ENCODE results near the gene RANBP3. TPM values are rescaled to one million over a fixed set of nuclear protein-coding genes. Genes with fewer than 3 reads are reported as not detected.
A peak's percentile ranks its signal among the peaks of the same experiment; 100 is the strongest.

RANBP3 gene
- polyA plus RNA-seq, 1 of the 3 experiments (the other 2 are of a cell fraction) = 84.0 TPM

DNA sequence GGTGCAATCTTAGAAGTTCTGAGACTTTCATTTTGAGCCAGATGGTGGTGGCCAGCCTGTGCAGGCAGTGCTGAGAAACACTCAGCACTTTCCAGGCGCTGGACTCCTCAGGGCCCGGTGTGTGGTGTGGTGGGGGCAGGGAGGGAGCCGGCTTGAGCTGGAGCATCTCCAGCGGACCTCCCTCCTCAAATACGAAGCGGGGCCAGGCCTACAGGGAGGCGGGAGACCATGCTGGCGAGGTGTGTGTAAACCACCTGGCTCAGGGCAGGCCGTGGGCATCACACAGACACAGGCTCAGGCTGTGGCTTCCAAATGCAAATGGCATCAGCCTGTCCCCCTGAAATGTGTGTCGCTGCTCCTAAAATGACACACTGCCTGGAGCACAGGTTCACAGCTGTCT is 33.3 kb upstream of the RANBP3 start:
- H3K27ac ChIP-seq (ENCODE audit: low read depth in 2 of 2, low read length in 1 of 2) = peak overlapping the region in 1 of 2 experiments; percentile 2; a peak in 1 of 4 replicates
- H3K36me3 ChIP-seq (replicated peaks in 1 of 2; ENCODE audit: control insufficient read depth in 1 of 2, insufficient read depth in 2 of 2, low read length in 1 of 2) = no peaks in the 10 kb centered on the region
- no peaks in the 10 kb centered on the region for H3F3A ChIP-seq (replicated peaks; ENCODE audit: insufficient read depth)
- no peaks in the 10 kb centered on the region for H3K9me3 ChIP-seq
- no peak overlapping the region for H2AFZ ChIP-seq (ENCODE audit: low read depth)
- no peaks in the 10 kb centered on the region for H3K9me2 ChIP-seq
- ChIA-PET CTCF (interaction anchor here (1.1 to 10.9 kb wide), 3 partner anchors 11 to 43 kb away, joined by 3 to 102 read pairs (median 17); no protein-coding TSS in a partner anchor), POLR2A (interaction anchor here (1.2 kb wide), 1 partner anchor 17 kb away, joined by 4 read pairs; no protein-coding TSS in a partner anchor)
- no peaks in the 10 kb centered on the region for H3K27me3 ChIP-seq (ENCODE audit: insufficient read depth)
- WGBS (ENCODE audit: low lambda C conversion rate) = 98% methylated on average over 8 of the region's 10 CpGs
- H3K4me3 ChIP-seq (ENCODE audit: low read depth in 2 of 2, low read length in 1 of 2) = no peak overlapping the region
- TF ChIP-seq RAD21 (IDR thresholded peaks at IDR 0.05; ENCODE audit: low read length) = no peak
- no peak for TF ChIP-seq MEF2A (IDR thresholded peaks at IDR 0.05; ENCODE audit: borderline replicate concordance, low read depth)
- TF ChIP-seq FOXJ3 (CRISPR knock-in tag; IDR thresholded peaks at IDR 0.05) = no peak
- no peak for TF ChIP-seq ELF1 (IDR thresholded peaks at IDR 0.05)
- TF ChIP-seq, protein P1, sequence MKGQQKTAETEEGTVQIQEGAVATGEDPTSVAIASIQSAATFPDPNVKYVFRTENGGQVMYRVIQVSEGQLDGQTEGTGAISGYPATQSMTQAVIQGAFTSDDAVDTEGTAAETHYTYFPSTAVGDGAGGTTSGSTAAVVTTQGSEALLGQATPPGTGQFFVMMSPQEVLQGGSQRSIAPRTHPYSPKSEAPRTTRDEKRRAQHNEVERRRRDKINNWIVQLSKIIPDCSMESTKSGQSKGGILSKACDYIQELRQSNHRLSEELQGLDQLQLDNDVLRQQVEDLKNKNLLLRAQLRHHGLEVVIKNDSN (IDR thresholded peaks at IDR 0.05; ENCODE audit: borderline replicate concordance, low read depth) = no peak
- TF ChIP-seq MXI1 (IDR thresholded peaks at IDR 0.05; ENCODE audit: low read depth, low read length) = no peak
- TF ChIP-seq, protein P2, sequence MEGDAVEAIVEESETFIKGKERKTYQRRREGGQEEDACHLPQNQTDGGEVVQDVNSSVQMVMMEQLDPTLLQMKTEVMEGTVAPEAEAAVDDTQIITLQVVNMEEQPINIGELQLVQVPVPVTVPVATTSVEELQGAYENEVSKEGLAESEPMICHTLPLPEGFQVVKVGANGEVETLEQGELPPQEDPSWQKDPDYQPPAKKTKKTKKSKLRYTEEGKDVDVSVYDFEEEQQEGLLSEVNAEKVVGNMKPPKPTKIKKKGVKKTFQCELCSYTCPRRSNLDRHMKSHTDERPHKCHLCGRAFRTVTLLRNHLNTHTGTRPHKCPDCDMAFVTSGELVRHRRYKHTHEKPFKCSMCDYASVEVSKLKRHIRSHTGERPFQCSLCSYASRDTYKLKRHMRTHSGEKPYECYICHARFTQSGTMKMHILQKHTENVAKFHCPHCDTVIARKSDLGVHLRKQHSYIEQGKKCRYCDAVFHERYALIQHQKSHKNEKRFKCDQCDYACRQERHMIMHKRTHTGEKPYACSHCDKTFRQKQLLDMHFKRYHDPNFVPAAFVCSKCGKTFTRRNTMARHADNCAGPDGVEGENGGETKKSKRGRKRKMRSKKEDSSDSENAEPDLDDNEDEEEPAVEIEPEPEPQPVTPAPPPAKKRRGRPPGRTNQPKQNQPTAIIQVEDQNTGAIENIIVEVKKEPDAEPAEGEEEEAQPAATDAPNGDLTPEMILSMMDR (IDR thresholded peaks at IDR 0.05) = no peak
- TF ChIP-seq GABPA (IDR thresholded peaks at IDR 0.05; ENCODE audit: low read depth) = no peak
- TF ChIP-seq, protein P3, sequence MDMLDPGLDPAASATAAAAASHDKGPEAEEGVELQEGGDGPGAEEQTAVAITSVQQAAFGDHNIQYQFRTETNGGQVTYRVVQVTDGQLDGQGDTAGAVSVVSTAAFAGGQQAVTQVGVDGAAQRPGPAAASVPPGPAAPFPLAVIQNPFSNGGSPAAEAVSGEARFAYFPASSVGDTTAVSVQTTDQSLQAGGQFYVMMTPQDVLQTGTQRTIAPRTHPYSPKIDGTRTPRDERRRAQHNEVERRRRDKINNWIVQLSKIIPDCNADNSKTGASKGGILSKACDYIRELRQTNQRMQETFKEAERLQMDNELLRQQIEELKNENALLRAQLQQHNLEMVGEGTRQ (IDR thresholded peaks at IDR 0.05; ENCODE audit: borderline replicate concordance, low read depth, low read length) = no peak
- TF ChIP-seq, protein P4, sequence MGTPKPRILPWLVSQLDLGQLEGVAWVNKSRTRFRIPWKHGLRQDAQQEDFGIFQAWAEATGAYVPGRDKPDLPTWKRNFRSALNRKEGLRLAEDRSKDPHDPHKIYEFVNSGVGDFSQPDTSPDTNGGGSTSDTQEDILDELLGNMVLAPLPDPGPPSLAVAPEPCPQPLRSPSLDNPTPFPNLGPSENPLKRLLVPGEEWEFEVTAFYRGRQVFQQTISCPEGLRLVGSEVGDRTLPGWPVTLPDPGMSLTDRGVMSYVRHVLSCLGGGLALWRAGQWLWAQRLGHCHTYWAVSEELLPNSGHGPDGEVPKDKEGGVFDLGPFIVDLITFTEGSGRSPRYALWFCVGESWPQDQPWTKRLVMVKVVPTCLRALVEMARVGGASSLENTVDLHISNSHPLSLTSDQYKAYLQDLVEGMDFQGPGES (IDR thresholded peaks at IDR 0.05; ENCODE audit: low read depth, low read length) = no peak
- TF ChIP-seq TEAD4 (IDR thresholded peaks at IDR 0.05; ENCODE audit: borderline replicate concordance, insufficient read depth) = no peak
- no peak for DNase-seq
- H4K20me1 ChIP-seq (ENCODE audit: insufficient read depth) = no peaks in the 10 kb centered on the region
- no peak overlapping the region for H3K9ac ChIP-seq
- H3K4me2 ChIP-seq = no peak overlapping the region
- H3K79me2 ChIP-seq (ENCODE audit: insufficient read depth) = no peaks in the 10 kb centered on the region
- H3K4me1 ChIP-seq (ENCODE audit: control insufficient read depth in 1 of 2, insufficient read depth in 2 of 2, low read depth in 1 of 2, low read length in 1 of 2) = peaks cover 0 to 8% of the 10 kb centered on the region in 2 experiments; a peak in 1 of 4 replicates

DNA sequence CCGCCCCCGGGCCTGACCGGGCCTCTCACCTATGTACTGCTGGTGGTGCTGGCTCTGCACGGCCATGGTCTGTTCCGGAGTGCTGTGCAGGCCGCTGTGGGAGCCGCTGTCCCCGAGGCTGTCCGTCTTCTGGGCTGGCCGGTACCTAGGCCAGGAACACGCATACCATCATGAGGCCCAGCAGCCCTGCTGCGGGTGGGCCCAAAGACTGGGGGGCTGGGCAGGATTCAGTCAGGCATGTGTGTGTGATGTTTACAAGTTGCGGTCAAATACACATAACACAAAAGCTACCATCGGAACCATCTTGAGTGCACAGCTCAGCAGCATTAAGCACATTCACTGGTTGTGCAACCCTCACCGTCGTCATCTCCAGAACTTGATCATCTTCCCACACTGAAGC is 32.2 kb upstream of the RANBP3 start:
- POLR2A ChIA-PET = no interaction called here
- Histone ChIP-seq H3K79me2 (ENCODE audit: insufficient read depth) (no peaks in the 10 kb centered on the region), H2AFZ (ENCODE audit: low read depth) (no peak overlapping the region), H3K4me3 (ENCODE audit: low read depth in 2 of 2, low read length in 1 of 2) (no peak overlapping the region), H3K4me2 (no peak overlapping the region), H3K9me2 (no peaks in the 10 kb centered on the region), H4K20me1 (ENCODE audit: insufficient read depth) (no peaks in the 10 kb centered on the region), H3K4me1 (ENCODE audit: control insufficient read depth in 1 of 2, insufficient read depth in 2 of 2, low read depth in 1 of 2, low read length in 1 of 2) (peaks cover 0 to 8% of the 10 kb centered on the region in 2 experiments; a peak in 1 of 4 replicates), H3K36me3 (replicated peaks in 1 of 2; ENCODE audit: control insufficient read depth in 1 of 2, insufficient read depth in 2 of 2, low read length in 1 of 2) (no peaks in the 10 kb centered on the region), H3K9me3 (no peaks in the 10 kb centered on the region), H3K27ac (ENCODE audit: low read depth in 2 of 2, low read length in 1 of 2) (no peak overlapping the region), H3K9ac (no peak overlapping the region), H3K27me3 (ENCODE audit: insufficient read depth) (no peaks in the 10 kb centered on the region), H3F3A (replicated peaks; ENCODE audit: insufficient read depth) (no peaks in the 10 kb centered on the region)
- WGBS (ENCODE audit: low lambda C conversion rate) = 96% methylated on average over 9 of the region's 16 CpGs
- CTCF ChIA-PET = interaction anchor here (1.7 to 10.9 kb wide), 2 partner anchors 12 to 23 kb away, joined by 8 to 102 read pairs; no protein-coding TSS in a partner anchor
- no peak for DNase-seq
- TF ChIP-seq CHD2 (IDR thresholded peaks at IDR 0.05; ENCODE audit: low read length, partially characterized antibody) = no peak
- no peak for TF ChIP-seq RAD21 (IDR thresholded peaks at IDR 0.05; ENCODE audit: low read length)
- TF ChIP-seq NRF1 (IDR thresholded peaks at IDR 0.05; ENCODE audit: low read depth, low read length) = no peak
- TF ChIP-seq YY1 (IDR thresholded peaks at IDR 0.05; ENCODE audit: low read depth) = no peak
- TF ChIP-seq, protein P5, sequence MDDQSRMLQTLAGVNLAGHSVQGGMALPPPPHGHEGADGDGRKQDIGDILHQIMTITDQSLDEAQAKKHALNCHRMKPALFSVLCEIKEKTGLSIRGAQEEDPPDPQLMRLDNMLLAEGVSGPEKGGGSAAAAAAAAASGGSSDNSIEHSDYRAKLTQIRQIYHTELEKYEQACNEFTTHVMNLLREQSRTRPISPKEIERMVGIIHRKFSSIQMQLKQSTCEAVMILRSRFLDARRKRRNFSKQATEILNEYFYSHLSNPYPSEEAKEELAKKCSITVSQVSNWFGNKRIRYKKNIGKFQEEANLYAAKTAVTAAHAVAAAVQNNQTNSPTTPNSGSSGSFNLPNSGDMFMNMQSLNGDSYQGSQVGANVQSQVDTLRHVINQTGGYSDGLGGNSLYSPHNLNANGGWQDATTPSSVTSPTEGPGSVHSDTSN (IDR thresholded peaks at IDR 0.05) = no peak
- TF ChIP-seq NFIC (IDR thresholded peaks at IDR 0.05; ENCODE audit: borderline replicate concordance) = no peak
- no peak for TF ChIP-seq ELF1 (IDR thresholded peaks at IDR 0.05)
- no peak for TF ChIP-seq RXRA (IDR thresholded peaks at IDR 0.05; ENCODE audit: borderline replicate concordance, low read depth)
- TF ChIP-seq SIN3A (IDR thresholded peaks at IDR 0.05; ENCODE audit: borderline replicate concordance, low read depth, low read length) = no peak
- TF ChIP-seq TAF1 (IDR thresholded peaks at IDR 0.05; ENCODE audit: borderline replicate concordance, low read depth, low read length) = no peak
- no peak for TF ChIP-seq GATA2 (CRISPR knock-in tag; IDR thresholded peaks at IDR 0.05)
- TF ChIP-seq TEAD4 (IDR thresholded peaks at IDR 0.05; ENCODE audit: borderline replicate concordance, insufficient read depth) = no peak
- TF ChIP-seq, protein P1 (IDR thresholded peaks at IDR 0.05; ENCODE audit: borderline replicate concordance, low read depth) = no peak
- no peak for TF ChIP-seq FOXM1 (IDR thresholded peaks at IDR 0.05; ENCODE audit: low read depth)
- no peak for TF ChIP-seq JUND (IDR thresholded peaks at IDR 0.05)
